Caco-2 (cell line): ENCODE measurements around the gene RBMS2. TPM values are rescaled to one million over a fixed set of nuclear protein-coding genes. Genes with fewer than 3 reads are reported as not detected.
A peak's percentile ranks its signal among the peaks of the same experiment; 100 is the strongest.

Experiments
- BruUV-seq: library from RNA; stranded (reverse); fragments of 400-500 nt; replicated peaks from 2 replicates; lab custom pipeline; 2021; lab: Mats Ljungman, UMichigan
- CTCF ChIA-PET: fragments of 300-600 bp; sonication (Branson Sonifier 250); formaldehyde crosslinking; loops from one replicate; lab custom pipeline; 2022; ENCODE audit warnings: antibody characterized with exemption; lab: Charles Lee
- POLR2A ChIA-PET: fragments of 300-600 bp; sonication (Branson Sonifier 250); formaldehyde crosslinking; loops from one replicate; lab custom pipeline; 2022; ENCODE audit warnings: antibody characterized with exemption; lab: Charles Lee
- DNase-seq, 2 experiments: peaks; one replicate each; pipeline versions ENCODE4 v3.0.0 to v3.0.0-alpha.2; 2020 to 2022
- H3K27me3 ChIP-seq: replicated peaks from 2 replicates; pipeline ENCODE4 v1.6.0; 2011; ENCODE audit warnings: low read length; ENCODE audit not compliant: control insufficient read depth, insufficient read depth
- H3K36me3 ChIP-seq: 2 replicates; pipeline ENCODE4 v1.5.1; 2011; ENCODE audit warnings: low read length; ENCODE audit not compliant: control insufficient read depth, insufficient read depth
- H3K4me1 ChIP-seq: fragments of 250-450 bp; sonication (Bioruptor Pico); 2 replicates; pipeline ENCODE4 v1.5.1; 2020; ENCODE audit warnings: mild to moderate bottlenecking
- H3K4me3 ChIP-seq: 2 replicates; pipeline ENCODE4 v1.5.1; 2011; ENCODE audit warnings: low read depth, mild to moderate bottlenecking, control low read depth, low read length
- H3K9me3 ChIP-seq: fragments of 250-450 bp; sonication (Bioruptor Pico); 2 replicates; pipeline ENCODE4 v1.5.1; 2020; ENCODE audit warnings: mild to moderate bottlenecking, moderate library complexity
- H3K27ac Mint-ChIP-seq: one replicate; pipeline ENCODE4 v1.8.0; 2022; ENCODE audit warnings: mixed read lengths; ENCODE audit not compliant: unreplicated experiment
- H3K27me3 Mint-ChIP-seq: one replicate; pipeline ENCODE4 v1.8.0; 2022; ENCODE audit warnings: mixed read lengths; ENCODE audit not compliant: insufficient read depth, unreplicated experiment
- H3K36me3 Mint-ChIP-seq: one replicate; pipeline ENCODE4 v1.8.0; 2022; ENCODE audit warnings: mild to moderate bottlenecking, mixed read lengths; ENCODE audit not compliant: insufficient read depth, unreplicated experiment
- H3K4me1 Mint-ChIP-seq: one replicate; pipeline ENCODE4 v1.8.0; 2022; ENCODE audit warnings: low read depth, mixed read lengths; ENCODE audit not compliant: unreplicated experiment
- H3K4me3 Mint-ChIP-seq: one replicate; pipeline ENCODE4 v1.8.0; 2022; ENCODE audit warnings: mild to moderate bottlenecking, moderate library complexity, mixed read lengths; ENCODE audit not compliant: unreplicated experiment
- H3K9me3 Mint-ChIP-seq: one replicate; pipeline ENCODE4 v1.8.0; 2022; ENCODE audit warnings: mixed read lengths; ENCODE audit not compliant: unreplicated experiment
- intact Hi-C: fragments of 100-400 bp; cut with micrococcal nuclease; formaldehyde crosslinking; loops from one replicate; pipeline ENCODE4 v1.10.0; 2022; ENCODE audit not compliant: unreplicated experiment
- total RNA-seq: library from RNA; stranded (reverse); gene quantifications from 2 replicates; pipeline ENCODE4 v1.2.3, GENCODE V29; 2022
- TF ChIP-seq, protein P1 (sequence below), 2 experiments: fragments of 200-600 bp in 1 of 2; IDR thresholded peaks; 1 replicate in 1 of 2; 2 replicates in 1 of 2; pipeline versions ENCODE4 v1.5.1 to v1.8.0; 2011 to 2022; ENCODE audit warnings: antibody characterized with exemption in 1 of 2, control low read depth in 1 of 2, inconsistent platforms in 1 of 2, low read depth in 1 of 2, low read length in 1 of 2, mild to moderate bottlenecking in 1 of 2, moderate library complexity in 1 of 2; ENCODE audit not compliant: insufficient read depth in 1 of 2, severe bottlenecking in 1 of 2, unreplicated experiment in 1 of 2

Gene RBMS2
- total RNA-seq, 1 experiment from 2014 or later, result 39.5 TPM

DNA sequence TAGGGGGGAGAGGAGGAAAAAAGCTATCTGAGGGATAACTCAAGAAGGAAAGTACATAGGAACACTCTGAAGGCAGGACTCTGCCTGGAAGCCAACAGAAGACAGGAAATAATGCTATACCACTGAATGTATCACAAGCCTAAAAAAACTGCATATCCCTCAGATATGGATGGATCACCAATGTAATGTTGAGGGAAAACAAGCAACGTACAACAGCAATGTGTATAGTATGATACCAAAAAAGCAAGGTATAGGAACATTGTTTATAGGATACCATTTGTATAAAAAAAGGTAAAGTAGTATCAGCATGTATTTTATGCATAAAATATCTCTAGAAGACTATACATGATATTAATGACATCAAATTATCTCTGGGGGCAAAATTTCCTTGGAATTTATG, 37.1 kb upstream of the RBMS2 start:
- CTCF ChIA-PET, result no interaction called here
- no peak overlapping the region for H3K4me3 Mint-ChIP-seq
- POLR2A ChIA-PET, result no interaction called here
- no peaks in the 10 kb centered on the region for H3K4me1 Mint-ChIP-seq
- Histone ChIP-seq H3K36me3 (no peaks in the 10 kb centered on the region), H3K4me1 (no peaks in the 10 kb centered on the region), H3K9me3 (no peaks in the 10 kb centered on the region), H3K4me3 (no peak overlapping the region), H3K27me3 (no peaks in the 10 kb centered on the region)
- H3K27ac Mint-ChIP-seq, result no peak overlapping the region
- TF ChIP-seq, protein P1, sequence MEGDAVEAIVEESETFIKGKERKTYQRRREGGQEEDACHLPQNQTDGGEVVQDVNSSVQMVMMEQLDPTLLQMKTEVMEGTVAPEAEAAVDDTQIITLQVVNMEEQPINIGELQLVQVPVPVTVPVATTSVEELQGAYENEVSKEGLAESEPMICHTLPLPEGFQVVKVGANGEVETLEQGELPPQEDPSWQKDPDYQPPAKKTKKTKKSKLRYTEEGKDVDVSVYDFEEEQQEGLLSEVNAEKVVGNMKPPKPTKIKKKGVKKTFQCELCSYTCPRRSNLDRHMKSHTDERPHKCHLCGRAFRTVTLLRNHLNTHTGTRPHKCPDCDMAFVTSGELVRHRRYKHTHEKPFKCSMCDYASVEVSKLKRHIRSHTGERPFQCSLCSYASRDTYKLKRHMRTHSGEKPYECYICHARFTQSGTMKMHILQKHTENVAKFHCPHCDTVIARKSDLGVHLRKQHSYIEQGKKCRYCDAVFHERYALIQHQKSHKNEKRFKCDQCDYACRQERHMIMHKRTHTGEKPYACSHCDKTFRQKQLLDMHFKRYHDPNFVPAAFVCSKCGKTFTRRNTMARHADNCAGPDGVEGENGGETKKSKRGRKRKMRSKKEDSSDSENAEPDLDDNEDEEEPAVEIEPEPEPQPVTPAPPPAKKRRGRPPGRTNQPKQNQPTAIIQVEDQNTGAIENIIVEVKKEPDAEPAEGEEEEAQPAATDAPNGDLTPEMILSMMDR (IDR thresholded peaks at IDR 0.05; ENCODE audit: insufficient read depth in 1 of 2, low read depth in 1 of 2, low read length in 1 of 2, severe bottlenecking in 1 of 2, unreplicated experiment in 1 of 2), result no peak
- intact Hi-C loops, result no loop called here
- no peaks in the 10 kb centered on the region for H3K9me3 Mint-ChIP-seq
- BruUV-seq, result no TSS peak
- DNase-seq, result no peak
- H3K27me3 Mint-ChIP-seq, result no peaks in the 10 kb centered on the region
- H3K36me3 Mint-ChIP-seq, result peaks cover 12% of the 10 kb centered on the region

DNA sequence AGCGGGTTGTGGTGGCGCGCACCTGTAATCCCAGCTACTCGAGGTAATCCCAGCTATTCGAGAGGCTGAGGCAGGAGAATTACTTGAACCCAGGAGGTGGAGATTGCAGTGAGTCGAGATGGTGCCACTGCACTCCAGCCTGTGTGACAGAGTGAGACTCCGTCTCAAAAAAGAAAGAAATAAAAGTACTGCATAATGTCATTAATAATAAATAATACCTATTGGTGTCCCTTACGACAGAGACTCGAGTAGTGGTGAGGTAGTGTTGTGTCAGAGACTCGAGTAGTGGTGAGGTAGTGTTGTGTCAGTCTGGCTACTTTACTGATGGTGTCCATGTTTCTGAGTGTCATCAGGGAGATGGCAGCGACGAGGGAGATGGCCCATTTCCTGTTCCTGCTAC, 34.9 kb upstream of the RBMS2 start:
- H3K9me3 Mint-ChIP-seq, result no peaks in the 10 kb centered on the region
- TF ChIP-seq, protein P1 (IDR thresholded peaks at IDR 0.05; ENCODE audit: insufficient read depth in 1 of 2, low read depth in 1 of 2, low read length in 1 of 2, severe bottlenecking in 1 of 2, unreplicated experiment in 1 of 2), result no peak
- no peaks in the 10 kb centered on the region for H3K27me3 ChIP-seq
- no peaks in the 10 kb centered on the region for H3K4me1 Mint-ChIP-seq
- peak overlapping the region; percentile 82 for H3K4me3 Mint-ChIP-seq
- ChIA-PET CTCF (no interaction called here), POLR2A (no interaction called here)
- no peaks in the 10 kb centered on the region for H3K9me3 ChIP-seq
- peaks cover 12% of the 10 kb centered on the region for H3K36me3 Mint-ChIP-seq
- peak overlapping the region; percentile 72 for H3K4me3 ChIP-seq
- intact Hi-C loops, result no loop called here
- H3K36me3 ChIP-seq, result no peaks in the 10 kb centered on the region
- DNase-seq, result peak in 1 of 2 experiments; percentile 14
- no TSS peak for BruUV-seq
- H3K27ac Mint-ChIP-seq, result no peak overlapping the region
- no peaks in the 10 kb centered on the region for H3K4me1 ChIP-seq
- H3K27me3 Mint-ChIP-seq, result peaks cover 4% of the 10 kb centered on the region

DNA sequence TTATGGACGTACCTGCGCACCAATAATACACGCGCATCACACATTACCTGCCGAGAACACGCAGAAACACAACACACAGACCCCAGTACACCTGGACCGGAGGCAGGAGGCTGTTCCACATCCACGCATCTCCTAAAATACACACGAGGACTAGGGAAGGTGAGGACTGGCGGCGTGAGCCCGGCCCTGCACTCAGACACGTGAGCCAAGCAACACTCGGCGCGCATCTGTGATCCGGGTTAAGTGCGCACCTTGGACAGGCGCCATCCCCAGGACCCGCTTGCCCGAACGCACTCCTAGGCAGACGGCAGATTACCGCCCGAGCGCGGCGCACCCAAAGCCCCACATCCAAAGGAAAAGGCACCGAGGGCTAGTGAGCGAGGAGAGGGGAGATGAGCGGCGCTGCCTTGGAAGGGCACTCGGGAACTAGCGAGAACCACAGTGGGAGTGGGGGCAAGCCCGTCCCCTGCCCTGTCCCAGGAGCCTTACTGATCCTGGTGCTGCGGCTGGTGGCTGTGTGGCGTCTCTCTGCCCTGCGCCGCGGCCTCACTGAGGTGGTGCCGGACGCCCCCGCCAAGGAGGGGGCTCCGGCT, 34.1 kb upstream of the RBMS2 start:
- ChIA-PET POLR2A (interaction anchor here (0.6 to 1.3 kb wide), 4 partner anchors 16 to 238 kb away, joined by 3 to 4 read pairs (median 4); partner anchors contain the start of genes NACA, PTGES3 and STAT2), CTCF (interaction anchor here (0.5 to 1.1 kb wide), 3 partner anchors 64 to 279 kb away, joined by 3 to 5 read pairs (median 3); no protein-coding TSS in a partner anchor)
- peak overlapping the region; percentile 82 for H3K4me3 Mint-ChIP-seq
- Histone ChIP-seq H3K4me3 (peak overlapping the region; percentile 72), H3K4me1 (no peaks in the 10 kb centered on the region), H3K9me3 (no peaks in the 10 kb centered on the region), H3K36me3 (no peaks in the 10 kb centered on the region), H3K27me3 (no peaks in the 10 kb centered on the region)
- no TSS peak for BruUV-seq
- peak overlapping the region; percentile 83 for H3K27ac Mint-ChIP-seq
- intact Hi-C loops, result no loop called here
- DNase-seq, result peak; percentile 55 to 67
- peaks cover 12% of the 10 kb centered on the region for H3K36me3 Mint-ChIP-seq
- H3K4me1 Mint-ChIP-seq, result no peaks in the 10 kb centered on the region
- no peaks in the 10 kb centered on the region for H3K9me3 Mint-ChIP-seq
- TF ChIP-seq, protein P1 (IDR thresholded peaks at IDR 0.05; ENCODE audit: insufficient read depth in 1 of 2, low read depth in 1 of 2, low read length in 1 of 2, severe bottlenecking in 1 of 2, unreplicated experiment in 1 of 2), result no peak
- H3K27me3 Mint-ChIP-seq, result peaks cover 4% of the 10 kb centered on the region
